Activated naive CD4-positive, alpha-beta T cell treated with anti-CD3 and anti-CD28 coated beads, Interleukin-2, amount 10 ng/mL, durations not matched to agents 7 days and 5 days (primary cell): ENCODE data around the gene MEX3C.

Experiments
- CTCF ChIA-PET: fragments of 350-600 bp; sonication (Branson Sonifier 250); formaldehyde crosslinking; loops from one replicate; lab custom pipeline; 2021; ENCODE audit warnings: antibody characterized with exemption; lab: Charles Lee
- DNase-seq: peaks from one replicate; pipeline ENCODE4 v3.0.0-alpha.2; 2020
- H3K27ac Mint-ChIP-seq: one replicate; pipeline ENCODE4 v1.8.0; 2021; ENCODE audit warnings: mild to moderate bottlenecking, moderate library complexity, mixed read lengths
- H3K27me3 Mint-ChIP-seq: one replicate; pipeline ENCODE4 v1.8.0; 2021; ENCODE audit warnings: mild to moderate bottlenecking, mixed read lengths
- H3K36me3 Mint-ChIP-seq: one replicate; pipeline ENCODE4 v1.8.0; 2021; ENCODE audit warnings: mixed read lengths
- H3K4me1 Mint-ChIP-seq: one replicate; pipeline ENCODE4 v1.8.0; 2021; ENCODE audit warnings: mixed read lengths
- H3K4me3 Mint-ChIP-seq: one replicate; pipeline ENCODE4 v1.8.0; 2021; ENCODE audit warnings: mild to moderate bottlenecking, moderate library complexity, mixed read lengths
- H3K9me3 Mint-ChIP-seq: one replicate; pipeline ENCODE4 v1.8.0; 2021; ENCODE audit warnings: mixed read lengths

MEX3C gene

DNA sequence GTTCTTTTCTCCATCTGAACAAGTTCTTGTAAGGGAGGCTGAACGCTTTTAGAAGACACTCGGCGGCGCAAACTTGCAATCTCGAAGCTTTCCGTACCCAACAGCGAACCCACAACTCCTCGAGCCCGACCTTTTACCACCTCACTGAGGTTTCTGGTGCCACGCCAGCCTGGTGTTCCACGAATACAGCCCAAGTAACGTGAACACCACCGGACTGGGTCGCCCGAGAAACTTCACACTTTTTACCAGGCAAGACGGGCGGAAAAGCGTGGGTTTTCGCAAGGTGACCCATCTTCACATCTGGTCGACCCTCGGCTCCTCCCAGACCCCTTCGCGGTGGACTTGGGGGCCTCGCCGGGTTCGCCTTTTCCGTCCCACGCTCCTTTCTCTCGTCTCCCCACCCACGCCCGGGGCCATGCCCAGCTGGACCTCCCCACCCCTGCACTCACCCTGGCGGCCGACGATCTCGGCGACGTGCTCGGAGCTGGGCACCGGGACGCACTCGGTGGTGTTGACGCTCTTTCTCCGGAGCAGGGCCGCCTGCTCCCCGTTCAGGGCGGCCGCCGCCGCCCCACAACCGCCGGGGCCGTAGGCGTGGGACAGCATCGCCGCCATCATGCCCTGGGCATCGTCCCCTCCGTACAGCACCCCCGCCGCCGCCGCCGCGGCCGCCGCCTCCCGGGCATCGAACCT, 1.2 kb downstream of the MEX3C start:
- Mint-ChIP-seq H3K9me3 (no peaks in the 10 kb centered on the region), H3K27me3 (no peaks in the 10 kb centered on the region), H3K4me1 (peaks cover 50% of the 10 kb centered on the region), H3K36me3 (peaks cover 23% of the 10 kb centered on the region), H3K4me3 (peak overlapping the region; percentile 96), H3K27ac (peak overlapping the region; percentile 96)
- DNase-seq = peak; percentile 51
- CTCF ChIA-PET = interaction anchor here (0.7 to 2.2 kb wide), 6 partner anchors 10 to 86 kb away, joined by 3 to 6 read pairs (median 3); no protein-coding TSS in a partner anchor

DNA sequence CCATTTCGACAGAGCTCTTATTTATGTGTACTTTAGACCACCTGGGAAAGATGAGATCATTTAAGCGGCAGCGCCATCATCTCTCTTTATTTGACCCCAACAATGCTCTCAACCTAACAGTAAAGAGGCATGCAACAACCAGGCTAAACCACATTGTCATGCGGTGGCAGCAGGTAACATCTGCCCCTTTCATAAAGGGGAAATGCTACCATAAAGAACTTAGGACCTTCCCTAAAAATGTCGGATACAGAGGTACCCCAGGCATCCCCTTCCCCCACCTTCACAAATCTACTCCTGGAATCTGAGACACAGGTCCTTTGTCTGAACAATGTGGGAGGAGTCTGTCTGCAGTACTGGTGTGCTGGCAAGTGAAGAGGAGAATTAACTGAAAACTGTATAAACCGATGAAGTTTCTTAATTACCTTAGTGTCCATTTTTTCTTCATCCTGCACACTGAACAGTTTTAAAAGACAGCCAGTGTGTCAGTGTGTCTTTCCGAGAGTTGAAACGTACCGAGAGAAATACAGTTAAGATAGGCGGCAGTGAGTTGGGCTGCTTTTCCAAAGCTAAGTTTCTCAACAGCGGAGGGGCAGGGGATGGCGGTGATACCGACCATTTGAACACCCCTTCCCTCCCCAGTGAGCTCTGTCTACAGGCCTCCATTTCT, 1.9 kb downstream of the MEX3C start:
- peak; percentile 56 for DNase-seq
- Mint-ChIP-seq H3K4me1 (peaks cover 57% of the 10 kb centered on the region), H3K9me3 (no peaks in the 10 kb centered on the region), H3K36me3 (peaks cover 28% of the 10 kb centered on the region), H3K27ac (peak overlapping the region; percentile 96), H3K4me3 (peak overlapping the region; percentile 96), H3K27me3 (no peaks in the 10 kb centered on the region)
- CTCF ChIA-PET = interaction anchor here (0.7 to 2.2 kb wide), 6 partner anchors 9 to 85 kb away, joined by 3 to 6 read pairs (median 4); no protein-coding TSS in a partner anchor

DNA sequence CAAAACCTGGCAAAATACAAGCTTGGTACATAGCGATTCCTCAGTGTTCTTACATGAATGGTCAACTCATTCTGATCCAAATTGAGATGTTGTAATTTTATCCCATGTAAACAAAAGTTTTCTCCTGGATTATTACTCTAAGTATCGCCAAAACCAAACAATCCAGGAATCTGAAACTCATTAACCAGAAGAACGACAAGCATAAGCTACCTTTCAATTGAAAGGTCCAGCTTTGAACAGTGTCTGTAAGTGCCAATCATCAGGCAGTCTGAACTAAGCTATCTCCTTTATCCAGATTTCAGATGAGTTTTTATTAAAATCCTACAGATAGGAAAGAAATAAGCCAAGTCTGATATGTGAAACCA, 2.4 kb downstream of the MEX3C start:
- Mint-ChIP-seq H3K36me3 (peaks cover 31% of the 10 kb centered on the region), H3K9me3 (no peaks in the 10 kb centered on the region), H3K4me3 (peak overlapping the region; percentile 96), H3K4me1 (peaks cover 62% of the 10 kb centered on the region), H3K27ac (peak overlapping the region; percentile 96), H3K27me3 (no peaks in the 10 kb centered on the region)
- CTCF ChIA-PET = interaction anchor here (0.8 to 2.2 kb wide), 3 partner anchors 41 to 85 kb away, joined by 4 to 6 read pairs (median 4); no protein-coding TSS in a partner anchor
- no peak for DNase-seq

DNA sequence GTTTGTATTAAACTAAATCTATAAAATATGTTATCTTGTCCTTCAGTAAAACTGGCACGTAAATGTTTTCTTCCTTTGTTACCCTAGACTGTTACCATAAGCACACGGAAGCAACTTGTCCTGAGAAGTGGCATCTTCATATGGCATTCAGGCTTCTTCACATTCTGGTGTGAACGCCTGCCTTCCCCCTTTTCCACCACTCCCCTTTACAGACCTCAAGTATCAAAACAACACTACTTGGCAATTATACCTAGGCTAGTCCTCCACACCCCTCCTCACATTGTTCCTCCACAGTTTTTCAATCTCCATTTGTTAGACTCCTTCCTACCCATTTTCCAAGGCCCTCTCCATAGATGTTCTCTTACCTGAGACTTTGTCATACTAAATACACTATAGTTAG, 2.9 kb downstream of the MEX3C start:
- H3K27ac Mint-ChIP-seq = peak overlapping the region; percentile 96
- CTCF ChIA-PET = interaction anchor here (0.8 to 2.2 kb wide), 3 partner anchors 41 to 84 kb away, joined by 4 to 6 read pairs (median 4); no protein-coding TSS in a partner anchor
- H3K27me3 Mint-ChIP-seq = no peaks in the 10 kb centered on the region
- no peaks in the 10 kb centered on the region for H3K9me3 Mint-ChIP-seq
- DNase-seq = no peak
- peaks cover 64% of the 10 kb centered on the region for H3K4me1 Mint-ChIP-seq
- H3K4me3 Mint-ChIP-seq = peak overlapping the region; percentile 96
- H3K36me3 Mint-ChIP-seq = peaks cover 31% of the 10 kb centered on the region

DNA sequence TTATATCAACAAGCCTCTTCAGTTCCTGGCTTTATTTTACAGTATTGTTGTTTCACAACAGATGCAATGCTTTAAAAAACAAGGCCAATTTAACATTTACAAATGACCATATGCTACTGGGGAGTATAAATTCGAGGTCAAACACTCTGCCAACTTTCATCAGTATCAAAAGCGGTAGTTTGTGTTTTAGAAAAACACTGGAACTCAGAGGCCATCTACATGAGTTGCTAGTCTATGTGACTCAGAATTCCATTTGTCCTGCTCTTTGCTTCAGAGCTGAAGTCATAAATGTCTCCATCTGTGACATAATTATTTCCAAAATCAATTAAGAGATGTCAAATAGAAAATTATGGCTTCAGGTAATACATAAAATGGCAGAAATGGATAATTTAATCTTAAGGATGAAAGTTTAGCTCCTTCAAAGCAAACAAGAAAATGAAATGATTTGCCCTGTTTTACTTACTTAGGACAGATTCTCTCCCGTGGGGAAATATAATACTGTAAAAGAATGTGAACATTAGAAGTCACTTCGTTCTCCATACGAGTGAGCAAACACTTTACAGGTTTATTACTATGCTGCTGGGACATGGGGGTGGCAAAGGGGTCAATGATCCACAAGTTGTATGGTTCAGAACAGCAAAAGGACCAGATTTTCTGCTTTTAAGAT, 3.7 kb downstream of the MEX3C start:
- CTCF ChIA-PET = interaction anchor here (0.5 to 1.8 kb wide), 2 partner anchors 41 to 527 kb away, joined by 3 to 7 read pairs; no protein-coding TSS in a partner anchor
- peak overlapping the region; percentile 5 for H3K27ac Mint-ChIP-seq
- no peaks in the 10 kb centered on the region for H3K27me3 Mint-ChIP-seq
- H3K36me3 Mint-ChIP-seq = peaks cover 31% of the 10 kb centered on the region
- no peaks in the 10 kb centered on the region for H3K9me3 Mint-ChIP-seq
- H3K4me1 Mint-ChIP-seq = peaks cover 62% of the 10 kb centered on the region
- peak overlapping the region; percentile 96 for H3K4me3 Mint-ChIP-seq
- no peak for DNase-seq

DNA sequence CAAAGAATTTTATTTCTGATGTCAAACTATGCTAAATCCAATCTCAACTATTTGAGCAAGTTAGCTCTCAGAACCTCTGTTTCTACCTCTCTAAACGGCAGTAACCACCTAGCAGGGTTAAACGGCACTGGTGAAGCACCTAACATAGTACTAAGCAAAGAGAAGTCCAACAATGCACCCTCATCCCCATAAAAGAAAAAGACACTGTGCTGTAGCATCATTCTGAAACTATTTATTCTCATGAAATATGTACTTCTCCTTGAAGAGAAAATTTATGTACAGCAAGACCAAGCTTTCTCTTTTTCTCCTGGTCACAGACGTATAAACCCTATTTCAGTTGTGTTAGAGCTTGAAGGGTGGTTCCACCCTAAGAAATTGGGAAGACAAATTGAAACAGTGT, 4.8 kb downstream of the MEX3C start:
- CTCF ChIA-PET = interaction anchor here (0.8 to 1.8 kb wide), 4 partner anchors 10 to 86 kb away, joined by 3 to 7 read pairs (median 4); no protein-coding TSS in a partner anchor
- Mint-ChIP-seq H3K9me3 (no peaks in the 10 kb centered on the region), H3K36me3 (peaks cover 35% of the 10 kb centered on the region)

DNA sequence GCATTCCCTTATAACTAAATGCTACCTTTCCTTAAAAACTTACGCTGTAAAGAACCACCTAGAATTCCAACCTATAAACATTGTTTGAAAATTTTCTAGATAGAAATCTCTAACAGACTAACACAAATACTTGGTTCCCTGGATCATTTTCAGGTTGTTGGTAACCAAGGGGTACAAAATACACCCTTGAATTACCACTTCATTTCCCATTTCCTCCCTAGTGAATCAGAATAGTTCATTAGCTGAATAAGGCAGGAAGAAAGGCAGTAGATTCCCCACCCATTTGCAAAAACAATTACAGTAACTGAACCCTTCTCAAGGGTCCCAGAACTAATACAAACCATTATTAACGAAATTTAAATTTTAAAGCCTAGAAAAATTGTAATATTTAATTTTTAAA, 5.5 kb downstream of the MEX3C start:
- Mint-ChIP-seq H3K9me3 (no peaks in the 10 kb centered on the region), H3K4me3 (no peak overlapping the region), H3K27ac (no peak overlapping the region), H3K27me3 (no peaks in the 10 kb centered on the region), H3K4me1 (peaks cover 74% of the 10 kb centered on the region), H3K36me3 (peaks cover 37% of the 10 kb centered on the region)
- CTCF ChIA-PET = interaction anchor here (0.8 to 1.8 kb wide), 4 partner anchors 9 to 87 kb away, joined by 3 to 7 read pairs (median 4); no protein-coding TSS in a partner anchor
- no peak for DNase-seq

More for the DNA sequence above, 4.8 kb downstream of the MEX3C start:
- Mint-ChIP-seq H3K4me3 (peak overlapping the region; percentile 43), H3K27ac (peak overlapping the region; percentile 49), H3K27me3 (no peaks in the 10 kb centered on the region), H3K4me1 (peaks cover 67% of the 10 kb centered on the region)
- DNase-seq = no peak

DNA sequence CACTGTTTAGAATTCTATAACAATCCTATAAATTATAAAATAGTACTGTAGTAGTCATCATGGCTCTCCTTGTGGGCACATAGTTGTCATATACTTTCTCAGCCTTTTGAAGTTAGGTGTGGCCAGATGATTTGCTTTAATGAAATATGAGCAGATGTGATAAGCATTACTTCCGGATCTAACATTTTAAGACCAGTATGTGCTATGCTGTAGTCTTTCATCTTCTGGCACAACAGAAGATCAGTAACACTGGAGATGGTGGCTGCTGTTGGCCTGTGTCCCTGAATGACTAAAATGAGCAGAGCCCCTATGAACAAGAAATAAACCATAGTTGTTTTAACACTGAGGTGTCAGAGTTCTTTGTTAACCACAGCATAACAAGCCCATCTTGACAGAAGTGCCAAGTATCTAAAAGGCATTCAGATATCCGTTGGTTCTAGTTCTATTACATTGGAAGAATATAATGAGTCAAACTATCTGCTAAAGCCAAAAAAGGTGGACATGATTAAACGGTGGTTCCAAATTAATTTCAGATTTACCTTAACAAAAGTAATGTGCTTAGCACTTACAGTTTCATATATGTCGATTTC, 6.3 kb downstream of the MEX3C start:
- CTCF ChIA-PET = no interaction called here
- H3K27ac Mint-ChIP-seq = peak overlapping the region; percentile 70
- H3K36me3 Mint-ChIP-seq = peaks cover 41% of the 10 kb centered on the region
- peak; percentile 43 for DNase-seq
- no peak overlapping the region for H3K4me3 Mint-ChIP-seq
- H3K4me1 Mint-ChIP-seq = peaks cover 79% of the 10 kb centered on the region
- no peaks in the 10 kb centered on the region for H3K27me3 Mint-ChIP-seq
- no peaks in the 10 kb centered on the region for H3K9me3 Mint-ChIP-seq

DNA sequence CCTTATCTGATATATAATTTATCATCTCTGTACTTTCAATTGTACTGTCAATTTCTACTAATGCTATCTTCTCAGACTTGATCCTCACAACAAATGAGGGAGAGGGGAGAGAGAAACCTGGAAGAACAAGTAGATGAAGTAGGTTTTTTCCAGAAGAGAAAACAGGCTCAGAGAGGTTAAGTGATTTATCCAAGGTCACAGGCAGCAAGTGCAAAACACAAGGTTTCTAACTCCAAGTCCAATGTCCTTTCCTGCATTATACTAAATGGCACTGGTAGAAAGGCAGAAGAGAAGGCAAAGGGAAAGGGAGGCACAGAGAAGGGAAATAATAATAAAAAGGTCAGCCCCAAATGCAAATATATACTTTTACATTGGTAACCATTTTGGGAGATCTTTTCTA, 7.5 kb downstream of the MEX3C start:
- Mint-ChIP-seq H3K4me1 (peaks cover 74% of the 10 kb centered on the region), H3K9me3 (no peaks in the 10 kb centered on the region), H3K36me3 (peaks cover 41% of the 10 kb centered on the region), H3K4me3 (no peak overlapping the region), H3K27me3 (no peaks in the 10 kb centered on the region), H3K27ac (no peak overlapping the region)
- no peak for DNase-seq
- CTCF ChIA-PET = interaction anchor here (0.6 kb wide), 1 partner anchor 75 kb away, joined by 4 read pairs; no protein-coding TSS in a partner anchor

DNA sequence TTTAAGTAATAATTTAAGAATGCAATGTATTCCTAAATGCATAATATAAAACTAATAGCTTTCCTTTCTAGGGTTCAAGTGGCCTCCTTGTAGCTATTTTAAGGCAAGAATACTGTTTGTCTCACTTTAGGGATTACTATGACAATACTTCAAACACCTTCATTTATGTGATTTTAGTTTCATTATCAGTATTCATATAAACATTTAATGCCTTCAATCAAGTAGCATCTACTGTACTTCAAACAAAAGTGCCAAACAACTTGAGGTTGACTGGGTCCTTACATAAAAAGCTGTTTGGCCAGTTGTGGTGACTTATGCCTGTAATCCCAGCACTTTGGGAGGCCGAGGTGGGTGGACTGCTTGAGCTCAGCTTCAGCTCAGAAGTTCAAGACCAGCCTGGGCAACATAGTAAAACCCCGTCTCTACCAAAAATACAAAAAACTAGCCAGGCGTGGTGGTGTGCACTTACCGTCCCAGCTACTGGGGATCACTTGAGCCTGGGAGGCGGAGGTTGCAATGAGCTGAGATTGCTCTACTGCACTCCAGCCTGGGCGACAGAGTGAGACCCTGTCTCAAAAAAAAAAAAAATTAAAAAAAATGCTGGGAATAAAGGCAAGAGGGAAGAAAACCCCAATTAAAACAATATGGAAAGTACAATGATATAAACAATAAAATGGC, 9.3 kb downstream of the MEX3C start:
- H3K27me3 Mint-ChIP-seq = no peaks in the 10 kb centered on the region
- no peak for DNase-seq
- peak overlapping the region; percentile 73 for H3K27ac Mint-ChIP-seq
- H3K4me1 Mint-ChIP-seq = peaks cover 67% of the 10 kb centered on the region
- H3K9me3 Mint-ChIP-seq = no peaks in the 10 kb centered on the region
- H3K36me3 Mint-ChIP-seq = peaks cover 39% of the 10 kb centered on the region
- CTCF ChIA-PET = no interaction called here
- H3K4me3 Mint-ChIP-seq = no peak overlapping the region

DNA sequence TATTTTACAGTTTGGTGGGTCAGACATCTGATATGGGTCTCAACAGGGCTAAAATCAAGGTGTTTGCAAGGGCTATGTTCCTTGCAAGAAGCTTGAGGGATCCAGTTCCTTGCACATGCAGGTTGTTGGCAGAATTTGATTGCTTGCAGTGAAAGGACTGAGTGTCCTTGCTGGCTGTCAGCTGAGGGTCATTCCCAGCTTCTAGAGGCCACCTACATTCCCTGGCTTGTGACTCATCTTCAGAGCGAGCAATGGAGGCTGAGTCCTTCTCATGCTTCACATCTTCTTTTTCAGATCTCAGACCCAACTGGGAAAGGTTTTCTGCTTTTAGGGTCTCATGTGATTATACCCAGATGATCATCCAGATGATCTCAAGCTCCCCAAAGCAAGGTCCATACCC, 12.4 kb downstream of the MEX3C start:
- Mint-ChIP-seq H3K36me3 (peaks cover 30% of the 10 kb centered on the region), H3K4me1 (peaks cover 52% of the 10 kb centered on the region), H3K27me3 (no peaks in the 10 kb centered on the region), H3K27ac (no peak overlapping the region), H3K9me3 (no peaks in the 10 kb centered on the region), H3K4me3 (no peak overlapping the region)
- CTCF ChIA-PET = no interaction called here
- no peak for DNase-seq

DNA sequence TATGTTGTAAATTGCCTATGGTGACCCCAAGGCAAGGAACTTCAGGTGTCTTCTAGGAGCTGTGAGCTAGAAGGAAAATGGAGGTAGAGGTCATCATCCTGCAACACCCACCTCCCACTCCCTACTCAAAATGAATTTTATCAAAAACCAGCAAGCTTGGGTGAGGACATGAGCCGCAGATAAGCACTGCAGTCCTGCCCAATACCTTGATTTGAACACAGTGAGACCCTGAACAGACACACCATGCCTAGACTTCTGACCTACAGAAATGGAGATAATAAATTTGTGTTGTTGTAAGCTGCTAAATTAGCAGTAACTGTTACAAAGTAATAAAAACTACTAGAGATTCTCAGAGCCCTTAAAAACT, 13.4 kb downstream of the MEX3C start:
- Mint-ChIP-seq H3K36me3 (peaks cover 32% of the 10 kb centered on the region), H3K4me3 (no peak overlapping the region), H3K27ac (no peak overlapping the region), H3K27me3 (no peaks in the 10 kb centered on the region), H3K9me3 (no peaks in the 10 kb centered on the region), H3K4me1 (peaks cover 49% of the 10 kb centered on the region)
- no peak for DNase-seq
- CTCF ChIA-PET = interaction anchor here (1.4 kb wide), 1 partner anchor 9 kb away, joined by 5 read pairs; no protein-coding TSS in a partner anchor

DNA sequence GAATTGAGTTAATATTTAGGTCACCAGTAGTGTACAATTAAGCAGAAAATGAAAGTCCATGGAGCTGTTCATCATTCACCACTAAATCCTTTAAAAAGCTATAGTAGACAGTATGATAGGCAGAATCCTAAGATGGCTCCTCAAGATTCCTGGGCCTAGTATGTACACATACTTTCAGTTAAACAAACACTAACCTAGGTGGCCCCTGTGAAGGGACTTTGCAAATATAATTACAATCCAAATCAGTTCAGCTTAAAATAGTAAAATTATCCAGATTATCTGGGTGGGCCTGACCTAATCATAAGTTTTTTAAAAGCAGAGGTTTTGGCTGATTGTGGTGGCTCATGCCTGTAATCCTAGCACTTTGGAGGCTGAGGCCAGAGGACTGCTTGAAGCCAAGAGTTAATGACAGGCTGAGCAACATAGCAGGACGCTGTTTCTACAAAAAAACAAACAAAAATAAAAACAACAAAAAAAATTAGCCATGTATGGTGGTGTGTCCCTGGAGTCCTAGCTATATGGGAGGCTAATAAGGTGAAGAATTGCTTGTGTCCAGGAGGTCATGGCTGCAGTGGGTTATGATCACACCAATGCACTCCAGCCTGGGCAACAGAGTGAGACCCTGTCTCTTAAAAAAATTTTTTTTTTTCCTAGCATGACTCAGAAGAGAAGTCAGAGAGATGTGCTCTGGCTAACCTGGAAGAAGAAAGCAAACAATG, 13.9 kb downstream of the MEX3C start:
- no peaks in the 10 kb centered on the region for H3K9me3 Mint-ChIP-seq
- H3K4me1 Mint-ChIP-seq = peaks cover 45% of the 10 kb centered on the region

More for the DNA sequence above, 13.9 kb downstream of the MEX3C start:
- no peaks in the 10 kb centered on the region for H3K27me3 Mint-ChIP-seq
- H3K27ac Mint-ChIP-seq = no peak overlapping the region
- peaks cover 32% of the 10 kb centered on the region for H3K36me3 Mint-ChIP-seq
- no peak for DNase-seq
- H3K4me3 Mint-ChIP-seq = no peak overlapping the region
- CTCF ChIA-PET = interaction anchor here (1.0 to 1.4 kb wide), 2 partner anchors 9 kb away, joined by 3 to 5 read pairs; no protein-coding TSS in a partner anchor
